A549 (cell line): ENCODE data around the gene CLTCL1. TPM values are rescaled to one million over a fixed set of nuclear protein-coding genes. Genes with fewer than 3 reads are reported as not detected.

Source experiments
- ATAC-seq, 2 experiments: fragments of 200-7000 bp in 1 of 2; fragments of >200 bp in 1 of 2; cut with Nextera tagmentation in 1 of 2; cut with Tn5 transposase in 1 of 2; 3 replicates each; pipeline versions ENCODE4 v1.8.0 to v1.9.1; 2018 to 2020; ENCODE audit warnings: mild to moderate bottlenecking in 1 of 2, moderate library complexity in 1 of 2
- CTCF ChIA-PET: fragments of 300-600 bp; sonication (Branson Sonifier 250); formaldehyde crosslinking; extraction: SDS; loops from one replicate; lab custom pipeline; 2021; ENCODE audit warnings: antibody characterized with exemption, inconsistent platforms; lab: Yijun Ruan, JAX
- POLR2A ChIA-PET: fragments of 350-600 bp; formaldehyde crosslinking; extraction: SDS; loops from one replicate; lab custom pipeline; 2021; ENCODE audit warnings: antibody characterized with exemption, inconsistent platforms; lab: Yijun Ruan, JAX
- DNase-seq, 2 experiments: peaks; one replicate each; pipeline versions ENCODE4 v3.0.0 to v3.0.0-alpha.2; 2011 to 2016; ENCODE audit warnings: low read depth in 1 of 2, low spot score in 1 of 2
- FAIRE-seq: peaks from 2 replicates; lab custom pipeline; 2011; peaks lifted over from hg19 to GRCh38; lab: Jason Lieb, UNC
- H3K27ac ChIP-seq, 2 experiments: fragments of >200 bp; sonication (Bioruptor Twin); formaldehyde crosslinking; 3 replicates each; pipeline ENCODE4 v1.5.1; 2016 to 2017
- H3K4me1 ChIP-seq: fragments of >200 bp; sonication (Bioruptor Twin); formaldehyde crosslinking; 3 replicates; pipeline ENCODE4 v1.6.1; 2016
- H3K4me2 ChIP-seq: fragments of >200 bp; sonication (Bioruptor Twin); formaldehyde crosslinking; 3 replicates; pipeline ENCODE4 v1.6.1; 2016
- H3K4me3 ChIP-seq: fragments of >200 bp; sonication (Bioruptor Twin); formaldehyde crosslinking; 3 replicates; pipeline ENCODE4 v1.5.1; 2016
- H3K9me3 ChIP-seq: fragments of >200 bp; sonication (Bioruptor Twin); formaldehyde crosslinking; 3 replicates; pipeline ENCODE4 v1.6.1; 2016
- CBX2 ChIP-seq: fragments of 200-600 bp; sonication (generic); IDR thresholded peaks from 2 replicates; pipeline ENCODE4 v1.6.1; 2016; ENCODE audit warnings: low read depth, mild to moderate bottlenecking, borderline replicate concordance
- CBX8 ChIP-seq: fragments of 200-600 bp; sonication (generic); IDR thresholded peaks from 2 replicates; pipeline ENCODE4 v1.6.1; 2016
- CEBPB ChIP-seq, 2 experiments: fragments of >200 bp in 1 of 2; sonication (Bioruptor Twin) in 1 of 2; formaldehyde crosslinking in 1 of 2; IDR thresholded peaks; 2 replicates each; pipeline ENCODE4 v1.6.1; 2012 to 2016
- CTCF ChIP-seq: fragments of >200 bp; sonication (Bioruptor Twin); formaldehyde crosslinking; IDR thresholded peaks from 3 replicates; pipeline ENCODE4 v1.5.1; 2016
- ESRRA ChIP-seq: fragments of 150-350 bp; IDR thresholded peaks from 2 replicates; pipeline ENCODE4 v1.6.1; 2014; ENCODE audit warnings: mild to moderate bottlenecking, low read length, borderline replicate concordance
- HMGXB4 ChIP-seq: fragments of 250-450 bp; sonication (Bioruptor Pico); IDR thresholded peaks from 2 replicates; pipeline ENCODE4 v1.5.0; 2021; ENCODE audit warnings: mild to moderate bottlenecking, moderate library complexity, borderline replicate concordance
- JUNB ChIP-seq: fragments of >200 bp; sonication (Bioruptor Twin); formaldehyde crosslinking; IDR thresholded peaks from 2 replicates; pipeline ENCODE4 v1.6.1; 2016
- MAFK ChIP-seq: fragments of 450-650 bp; IDR thresholded peaks from 2 replicates; pipeline ENCODE4 v1.6.1; 2014; ENCODE audit not compliant: partially characterized antibody
- NPAS2 ChIP-seq: fragments of 250-450 bp; sonication (Bioruptor Pico); IDR thresholded peaks from 2 replicates; pipeline ENCODE4 v1.8.0; 2022; ENCODE audit warnings: mild to moderate bottlenecking, moderate library complexity, borderline replicate concordance
- NR3C1 ChIP-seq: fragments of >200 bp; sonication (Bioruptor Twin); formaldehyde crosslinking; IDR thresholded peaks from 3 replicates; pipeline ENCODE4 v1.6.1; 2017
- PHF8 ChIP-seq: fragments of 200-600 bp; sonication (generic); IDR thresholded peaks from 2 replicates; pipeline ENCODE4 v1.6.1; 2016; ENCODE audit warnings: low read depth, mild to moderate bottlenecking, antibody characterized with exemption, moderate library complexity, borderline replicate concordance
- POLR2A ChIP-seq: IDR thresholded peaks from 2 replicates; pipeline ENCODE4 v1.6.1; 2012; ENCODE audit warnings: mild to moderate bottlenecking, low read length
- RAD21 ChIP-seq, 2 experiments: fragments of >200 bp in 1 of 2; sonication (Bioruptor Twin) in 1 of 2; formaldehyde crosslinking in 1 of 2; IDR thresholded peaks in 1 of 2; conservative IDR thresholded peaks in 1 of 2; 2 replicates in 1 of 2; 3 replicates in 1 of 2; pipeline ENCODE4 v1.6.1; 2012 to 2018; ENCODE audit warnings: inconsistent platforms in 1 of 2
- RARB ChIP-seq: fragments of 250-450 bp; sonication (Bioruptor Pico); IDR thresholded peaks from 2 replicates; pipeline ENCODE4 v1.8.0; 2021; ENCODE audit warnings: mild to moderate bottlenecking, moderate library complexity
- REST ChIP-seq: fragments of 200-600 bp; sonication (generic); IDR thresholded peaks from 2 replicates; pipeline ENCODE4 v1.6.1; 2016; ENCODE audit warnings: antibody characterized with exemption, mild to moderate bottlenecking, moderate library complexity
- RFX5 ChIP-seq: fragments of 450-650 bp; IDR thresholded peaks from 2 replicates; pipeline ENCODE4 v1.7.1; 2014; ENCODE audit warnings: antibody characterized with exemption, mild to moderate bottlenecking, moderate library complexity
- SMC3 ChIP-seq: fragments of >200 bp; sonication (Bioruptor Twin); formaldehyde crosslinking; IDR thresholded peaks from 3 replicates; pipeline ENCODE4 v1.6.1; 2018; ENCODE audit warnings: inconsistent platforms
- TP53 ChIP-seq: fragments of 250-450 bp; sonication (Bioruptor Pico); IDR thresholded peaks from 2 replicates; pipeline ENCODE4 v1.5.0; 2021; ENCODE audit warnings: mild to moderate bottlenecking, moderate library complexity
- ZC3H11A ChIP-seq: fragments of 450-650 bp; IDR thresholded peaks from 2 replicates; pipeline ENCODE4 v1.6.1; 2014; ENCODE audit warnings: antibody characterized with exemption, mild to moderate bottlenecking
- WGBS: methylation state at CpG from one replicate; pipeline ENCODE4 v1.1.6; 2017; ENCODE audit errors: missing lambda C conversion rate; 5-methylcytosine and 5-hydroxymethylcytosine counted together
- polyA plus RNA-seq, 4 experiments: library from polyadenylated mRNA; depleted of rRNA in 3 of 4; stranded (reverse); fragments of >200 nt; fragmentation: RNase III in 1 of 4; extraction: RNeasy Plus Mini Kit Qiagen cat#74134 plus additional on column Dnase treatment in 1 of 4; gene quantifications; 2 replicates in 3 of 4; 3 replicates in 1 of 4; pipeline ENCODE4 v1.2.3, GENCODE V29; 2011 to 2017
- TF ChIP-seq, protein P1 (sequence below): fragments of 250-450 bp; sonication (Bioruptor Pico); IDR thresholded peaks from 2 replicates; pipeline ENCODE4 v1.5.0; 2020; ENCODE audit warnings: low read depth, mild to moderate bottlenecking, moderate library complexity

The CLTCL1 gene
- polyA plus RNA-seq, 2 of the 4 experiments (the other 2 are of a cell fraction) = 8.6 to 10.6 TPM

GRCh38 chr22:19134176-19134831 lies 157.2 kb downstream of the CLTCL1 start:
- Histone ChIP-seq H3K4me1 (no peaks in the 10 kb centered on the region), H3K4me3 (no peak overlapping the region), H3K9me3 (no peaks in the 10 kb centered on the region), H3K4me2 (no peak overlapping the region), H3K27ac (no peak overlapping the region)
- DNase-seq (no peak), FAIRE-seq (no peak), ATAC-seq (no peak; a peak in 1 of 6 replicates)
- TF ChIP-seq RFX5 (no peak), CTCF (no peak), REST (no peak), CBX2 (no peak)
- ChIA-PET CTCF (interaction anchor here (2.0 kb wide), 1 partner anchor 10 kb away, joined by 15 read pairs; the partner anchor contains the start of gene ESS2), POLR2A (interaction anchor here (1.0 kb wide), 1 partner anchor 13 kb away, joined by 3 read pairs; no protein-coding TSS in a partner anchor)
- 91% methylated on average over 8 of the region's 21 CpGs for WGBS

DNA sequence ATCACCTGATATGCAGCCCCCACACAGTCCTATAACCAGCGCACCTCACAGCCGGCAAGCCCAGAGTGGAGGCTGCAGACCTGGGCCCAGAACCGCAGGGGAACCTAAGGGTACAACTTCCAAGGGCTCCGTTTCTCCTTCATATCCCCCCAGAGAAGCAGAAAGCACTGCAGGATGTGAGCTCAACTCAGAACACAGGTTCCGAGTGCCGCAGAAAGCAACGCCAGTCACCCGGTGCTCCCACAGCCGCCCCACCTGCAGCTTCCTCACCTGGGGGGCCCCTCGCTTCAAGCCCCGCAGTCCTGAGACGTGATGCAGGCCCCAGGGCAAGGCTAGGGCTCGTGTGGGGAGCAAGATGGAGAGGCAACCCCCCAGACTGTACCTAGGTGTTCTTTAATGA lies 158.0 kb downstream of the CLTCL1 start:
- POLR2A ChIA-PET = interaction anchor here (1.0 kb wide), 1 partner anchor 12 kb away, joined by 3 read pairs; no protein-coding TSS in a partner anchor
- TF ChIP-seq NPAS2 (CRISPR knock-in tag) = no peak
- no peaks in the 10 kb centered on the region for H3K4me1 ChIP-seq
- CTCF ChIA-PET = interaction anchor here (0.7 to 2.0 kb wide), 2 partner anchors 11 to 45 kb away, joined by 4 to 15 read pairs; partner anchors contain the start of genes ESS2 and SLC25A1
- WGBS = 85% methylated on average over 7 of the region's 13 CpGs
- H3K27ac ChIP-seq = no peak overlapping the region
- FAIRE-seq (no peak), DNase-seq (no peak), ATAC-seq (no peak)
- no peaks in the 10 kb centered on the region for H3K9me3 ChIP-seq
- H3K4me2 ChIP-seq = no peak overlapping the region
- H3K4me3 ChIP-seq = no peak overlapping the region

GRCh38 chr22:19132693-19133400 lies 158.7 kb downstream of the CLTCL1 start:
- TF ChIP-seq JUNB (no peak), RFX5 (no peak), CBX8 (no peak), NR3C1 (no peak), SMC3 (no peak), TP53 (CRISPR knock-in tag) (no peak), PHF8 (no peak), RAD21 (conservative IDR thresholded peaks at IDR 0.05 in 1 of 2, IDR thresholded peaks at IDR 0.05 in 1 of 2) (no peak), MAFK (no peak), ZC3H11A (no peak), NPAS2 (CRISPR knock-in tag) (no peak), CEBPB (IDR thresholded peaks at IDR 0.05) (no peak), RARB (CRISPR knock-in tag) (no peak), POLR2A (no peak), HMGXB4 (no peak), ESRRA (no peak)
- TF ChIP-seq, protein P1, sequence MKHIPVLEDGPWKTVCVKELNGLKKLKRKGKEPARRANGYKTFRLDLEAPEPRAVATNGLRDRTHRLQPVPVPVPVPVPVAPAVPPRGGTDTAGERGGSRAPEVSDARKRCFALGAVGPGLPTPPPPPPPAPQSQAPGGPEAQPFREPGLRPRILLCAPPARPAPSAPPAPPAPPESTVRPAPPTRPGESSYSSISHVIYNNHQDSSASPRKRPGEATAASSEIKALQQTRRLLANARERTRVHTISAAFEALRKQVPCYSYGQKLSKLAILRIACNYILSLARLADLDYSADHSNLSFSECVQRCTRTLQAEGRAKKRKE (CRISPR knock-in tag) = no peak
- Histone ChIP-seq H3K4me1 (no peaks in the 10 kb centered on the region), H3K27ac (no peak overlapping the region), H3K9me3 (no peaks in the 10 kb centered on the region), H3K4me2 (no peak overlapping the region), H3K4me3 (no peak overlapping the region)
- ATAC-seq (no peak), FAIRE-seq (no peak), DNase-seq (no peak)
- POLR2A ChIA-PET = interaction anchor here (0.7 to 1.0 kb wide), 2 partner anchors 11 to 12 kb away, joined by 3 read pairs; partner anchors contain the start of gene ESS2
- WGBS = 89% methylated on average over 7 of the region's 9 CpGs
- CTCF ChIA-PET = interaction anchor here (0.7 to 2.0 kb wide), 3 partner anchors 12 to 46 kb away, joined by 3 to 15 read pairs (median 4); partner anchors contain the start of genes ESS2 and SLC25A1
